Chondrocyte (in vitro differentiated cells): Measurements from ENCODE around the gene NDUFV3. TPM values are rescaled to one million over a fixed set of nuclear protein-coding genes. Genes with fewer than 3 reads are reported as not detected.
"Not testable (repeated sequence)": the region's sequence is repeated elsewhere in the genome, so short reads cannot be mapped to it uniquely, and the experiment has no call there.

Source experiments
- DNase-seq: peaks from one replicate; pipeline ENCODE4 v3.0.0; 2021; ENCODE audit warnings: mixed read lengths, low spot score
- H3K27ac Mint-ChIP-seq: one replicate; pipeline ENCODE4 v1.8.0; 2021; ENCODE audit warnings: mild to moderate bottlenecking, moderate library complexity, mixed read lengths; ENCODE audit not compliant: unreplicated experiment
- H3K27me3 Mint-ChIP-seq: 2 replicates; pipeline ENCODE4 v1.8.0; 2021; ENCODE audit warnings: low read depth, mixed read lengths
- H3K36me3 Mint-ChIP-seq: 2 replicates; pipeline ENCODE4 v1.8.0; 2021; ENCODE audit warnings: low read depth, mixed read lengths
- H3K4me1 Mint-ChIP-seq: 2 replicates; pipeline ENCODE4 v1.8.0; 2021; ENCODE audit warnings: low read depth, mild to moderate bottlenecking, mixed read lengths
- H3K4me3 Mint-ChIP-seq: one replicate; pipeline ENCODE4 v1.8.0; 2021; ENCODE audit warnings: mild to moderate bottlenecking, moderate library complexity, mixed read lengths; ENCODE audit not compliant: unreplicated experiment
- H3K9me3 Mint-ChIP-seq: 2 replicates; pipeline ENCODE4 v1.8.0; 2021; ENCODE audit warnings: low read depth, mixed read lengths
- total RNA-seq: library from RNA; stranded (reverse); gene quantifications from 3 replicates; pipeline ENCODE4 v1.2.1, GENCODE V29; 2021
- TF ChIP-seq, protein P1 (sequence below): fragments of 200-600 bp; sonication (generic); IDR thresholded peaks from 2 replicates; pipeline ENCODE4 v1.5.0; 2021; ENCODE audit warnings: antibody characterized with exemption, mild to moderate bottlenecking, moderate library complexity

Gene NDUFV3
- total RNA-seq, 1 donor from 2014 or later: 41.7 TPM

DNA sequence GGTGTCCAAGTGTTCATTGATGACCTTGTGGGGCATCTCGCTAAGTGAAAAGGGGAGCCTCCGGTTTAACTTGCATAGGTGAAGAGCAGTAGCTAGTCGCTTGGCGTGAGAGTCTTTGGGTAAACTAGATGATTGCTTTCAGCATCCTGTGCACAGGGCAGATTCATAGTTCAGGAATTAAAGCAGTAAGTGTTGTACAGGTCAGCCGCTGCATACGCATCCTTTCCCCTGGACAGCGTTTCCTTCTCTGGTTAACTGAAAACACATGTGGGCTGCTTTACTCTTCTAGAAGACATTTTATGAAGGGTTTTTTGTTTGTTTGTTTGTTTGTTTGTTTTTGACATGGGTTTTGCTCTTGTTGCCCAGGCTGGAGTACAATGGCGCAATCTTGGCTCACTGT is 12.1 kb downstream of the NDUFV3 start:
- H3K27ac Mint-ChIP-seq: no peak overlapping the region
- no peaks in the 10 kb centered on the region for H3K4me1 Mint-ChIP-seq
- no peaks in the 10 kb centered on the region for H3K9me3 Mint-ChIP-seq
- TF ChIP-seq, protein P1, sequence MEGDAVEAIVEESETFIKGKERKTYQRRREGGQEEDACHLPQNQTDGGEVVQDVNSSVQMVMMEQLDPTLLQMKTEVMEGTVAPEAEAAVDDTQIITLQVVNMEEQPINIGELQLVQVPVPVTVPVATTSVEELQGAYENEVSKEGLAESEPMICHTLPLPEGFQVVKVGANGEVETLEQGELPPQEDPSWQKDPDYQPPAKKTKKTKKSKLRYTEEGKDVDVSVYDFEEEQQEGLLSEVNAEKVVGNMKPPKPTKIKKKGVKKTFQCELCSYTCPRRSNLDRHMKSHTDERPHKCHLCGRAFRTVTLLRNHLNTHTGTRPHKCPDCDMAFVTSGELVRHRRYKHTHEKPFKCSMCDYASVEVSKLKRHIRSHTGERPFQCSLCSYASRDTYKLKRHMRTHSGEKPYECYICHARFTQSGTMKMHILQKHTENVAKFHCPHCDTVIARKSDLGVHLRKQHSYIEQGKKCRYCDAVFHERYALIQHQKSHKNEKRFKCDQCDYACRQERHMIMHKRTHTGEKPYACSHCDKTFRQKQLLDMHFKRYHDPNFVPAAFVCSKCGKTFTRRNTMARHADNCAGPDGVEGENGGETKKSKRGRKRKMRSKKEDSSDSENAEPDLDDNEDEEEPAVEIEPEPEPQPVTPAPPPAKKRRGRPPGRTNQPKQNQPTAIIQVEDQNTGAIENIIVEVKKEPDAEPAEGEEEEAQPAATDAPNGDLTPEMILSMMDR: no peak
- H3K27me3 Mint-ChIP-seq: no peaks in the 10 kb centered on the region
- H3K4me3 Mint-ChIP-seq: no peak overlapping the region
- DNase-seq: no peak
- peaks cover 23% of the 10 kb centered on the region for H3K36me3 Mint-ChIP-seq

DNA sequence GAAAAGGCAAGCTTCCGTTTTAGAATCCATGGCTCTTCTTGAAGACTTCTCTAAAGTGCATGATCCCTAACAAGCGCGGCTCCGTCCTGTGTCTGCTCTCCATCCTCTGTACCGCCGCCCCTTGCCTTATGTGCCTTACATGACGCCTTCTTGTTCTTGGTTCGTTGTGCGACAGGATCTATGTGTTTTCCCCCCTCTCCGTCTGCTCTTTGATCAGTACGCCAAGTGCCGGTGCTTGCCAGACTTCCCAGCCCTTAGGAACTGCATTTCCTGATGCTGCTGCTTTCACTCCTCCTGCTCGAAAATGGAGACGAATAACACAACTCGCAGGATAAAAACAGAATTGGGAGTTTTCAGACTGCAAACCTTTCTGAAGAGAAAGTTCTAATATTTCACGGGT is 13.1 kb downstream of the NDUFV3 start:
- TF ChIP-seq, protein P1: no peak
- Mint-ChIP-seq H3K27me3 (no peaks in the 10 kb centered on the region), H3K4me3 (no peak overlapping the region), H3K36me3 (peaks cover 25% of the 10 kb centered on the region), H3K9me3 (no peaks in the 10 kb centered on the region), H3K27ac (no peak overlapping the region), H3K4me1 (no peaks in the 10 kb centered on the region)
- no peak for DNase-seq

DNA sequence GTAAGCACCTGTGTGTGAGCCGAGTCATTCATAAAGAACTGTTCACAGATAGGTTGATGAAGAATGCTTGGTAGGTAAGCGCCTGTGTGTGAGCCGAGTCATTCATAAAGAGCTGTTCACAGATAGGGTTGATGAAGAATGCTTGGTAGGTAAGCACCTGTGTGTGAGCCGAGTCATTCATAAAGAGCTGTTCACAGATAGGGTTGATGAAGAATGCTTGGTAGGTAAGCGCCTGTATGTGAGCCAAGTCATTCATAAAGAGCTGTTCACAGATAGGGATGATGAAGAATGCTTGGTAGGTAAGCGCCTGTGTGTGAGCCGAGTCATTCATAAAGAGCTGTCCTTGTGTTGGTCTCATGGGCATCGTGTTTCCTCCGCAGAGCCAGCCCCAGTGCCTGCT is 15.4 kb downstream of the NDUFV3 start:
- not testable (repeated sequence) for DNase-seq, H3K4me3 Mint-ChIP-seq, H3K27ac Mint-ChIP-seq, H3K9me3 Mint-ChIP-seq, H3K27me3 Mint-ChIP-seq, H3K4me1 Mint-ChIP-seq
- peaks cover 26% of the 10 kb centered on the region for H3K36me3 Mint-ChIP-seq

DNA sequence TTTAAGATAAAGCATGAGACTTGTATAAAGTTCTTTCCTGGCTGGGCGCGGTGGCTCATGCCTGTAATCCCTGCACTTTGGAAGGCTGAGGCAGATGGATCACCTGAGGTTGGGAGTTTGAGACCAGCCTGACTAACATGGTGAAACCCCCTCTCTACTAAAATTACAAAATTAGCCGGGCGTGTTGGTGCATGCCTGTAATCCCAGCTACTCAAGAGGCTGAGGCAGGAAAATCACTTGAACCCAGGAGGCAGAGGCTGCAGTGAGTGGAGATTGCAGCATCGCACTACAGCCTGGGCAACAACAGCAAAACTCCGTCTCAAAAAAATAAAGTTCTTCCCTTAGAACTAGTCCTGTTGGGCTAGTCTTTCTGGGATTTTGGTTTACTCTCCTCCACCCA is 18.8 kb downstream of the NDUFV3 start:
- H3K27ac Mint-ChIP-seq, H3K27me3 Mint-ChIP-seq, DNase-seq, H3K4me1 Mint-ChIP-seq, H3K4me3 Mint-ChIP-seq, H3K9me3 Mint-ChIP-seq: not testable (repeated sequence)
- H3K36me3 Mint-ChIP-seq: peaks cover 16% of the 10 kb centered on the region

DNA sequence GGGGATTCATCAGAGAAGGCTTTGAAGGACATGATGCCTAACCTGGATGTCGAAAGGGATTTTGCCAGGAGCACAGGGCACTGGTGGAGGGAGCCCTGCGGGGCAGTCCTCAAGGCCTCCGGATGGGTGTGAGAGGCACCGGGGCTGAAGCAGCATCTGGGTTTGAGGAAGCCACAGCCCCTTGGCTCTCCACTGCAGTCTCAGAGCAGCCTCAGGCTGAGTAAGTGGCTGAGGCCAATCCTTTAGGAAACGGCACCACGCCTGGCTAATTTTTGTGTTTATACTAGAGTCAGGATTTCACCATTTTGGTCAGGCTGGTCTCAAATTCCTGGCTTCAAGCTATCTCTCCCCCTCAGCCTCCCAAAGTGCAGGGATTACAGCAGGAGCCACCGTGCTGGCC is 20.4 kb downstream of the NDUFV3 start:
- Mint-ChIP-seq H3K27ac (peak overlapping the region; percentile 22), H3K4me3 (no peak overlapping the region), H3K4me1 (peaks cover 9% of the 10 kb centered on the region), H3K36me3 (peaks cover 16% of the 10 kb centered on the region), H3K27me3 (no peaks in the 10 kb centered on the region), H3K9me3 (no peaks in the 10 kb centered on the region)
- no peak for DNase-seq
- TF ChIP-seq, protein P1: no peak

DNA sequence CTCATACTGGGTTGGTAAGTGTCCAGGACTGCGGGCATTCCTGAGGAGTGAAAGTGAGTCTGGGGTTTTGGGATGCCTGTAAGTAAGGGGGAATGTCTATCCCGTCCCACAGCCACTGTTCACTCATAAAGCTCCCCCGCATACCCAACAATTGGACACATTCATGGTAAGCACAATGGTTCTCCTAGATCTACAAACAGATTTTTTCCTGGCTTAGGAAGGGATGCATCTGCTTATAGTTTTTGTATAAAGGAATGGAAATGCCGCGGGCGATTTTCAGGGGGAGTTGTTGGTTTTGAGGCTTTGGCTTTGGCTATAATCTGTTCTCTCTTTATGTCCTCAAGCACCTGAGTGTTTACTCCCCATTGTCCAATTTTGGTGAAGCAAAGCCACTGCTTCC is 25.2 kb downstream of the NDUFV3 start:
- Mint-ChIP-seq H3K9me3 (no peaks in the 10 kb centered on the region), H3K27me3 (no peaks in the 10 kb centered on the region), H3K27ac (no peak overlapping the region), H3K4me1 (peaks cover 11% of the 10 kb centered on the region), H3K4me3 (no peak overlapping the region), H3K36me3 (no peaks in the 10 kb centered on the region)
- DNase-seq: no peak
- TF ChIP-seq, protein P1: no peak
